Stimulated activated CD4-positive, alpha-beta T cell treated with anti-CD3 and anti-CD28 coated beads, Interleukin-2, amount 100 ng/mL, for 4 hours (primary cell): ENCODE measurements around the gene ITPR1.

Source experiments
- DNase-seq: peaks from one replicate; pipeline ENCODE4 v3.0.0-alpha.2; 2020; ENCODE audit warnings: low read depth

The ITPR1 gene

GRCh38 chr3:4782095-4782494 is 288.9 kb downstream of the ITPR1 start:
- DNase-seq = no peak

GRCh38 chr3:4785551-4785950 is 292.4 kb downstream of the ITPR1 start:
- DNase-seq = no peak

- no peak for DNase-seq
Observed at GRCh38 chr3:4786431-4786830, 293.3 kb downstream of the ITPR1 start.

- no peak for DNase-seq
Observed at GRCh38 chr3:4791358-4791757, 298.2 kb downstream of the ITPR1 start.

GRCh38 chr3:4793311-4793710 is 300.2 kb downstream of the ITPR1 start:
- no peak for DNase-seq

- no peak for DNase-seq
Observed at GRCh38 chr3:4794331-4794730, 301.2 kb downstream of the ITPR1 start.

- no peak for DNase-seq
Observed at GRCh38 chr3:4794798-4795197, 301.6 kb downstream of the ITPR1 start.

GRCh38 chr3:4795905-4796304 is 302.8 kb downstream of the ITPR1 start:
- no peak for DNase-seq

- no peak for DNase-seq
Observed at GRCh38 chr3:4797201-4797705, 304.1 kb downstream of the ITPR1 start.

GRCh38 chr3:4799266-4800256 is 306.4 kb downstream of the ITPR1 start:
- DNase-seq = no peak

GRCh38 chr3:4800595-4800994 is 307.4 kb downstream of the ITPR1 start:
- DNase-seq = no peak

GRCh38 chr3:4801892-4802291 is 308.7 kb downstream of the ITPR1 start:
- no peak for DNase-seq

GRCh38 chr3:4802903-4803302 is 309.8 kb downstream of the ITPR1 start:
- no peak for DNase-seq

- no peak for DNase-seq
Observed at GRCh38 chr3:4804161-4805058, 311.3 kb downstream of the ITPR1 start.

- DNase-seq = no peak
Observed at GRCh38 chr3:4805662-4806061, 312.5 kb downstream of the ITPR1 start.

- DNase-seq = no peak
Observed at GRCh38 chr3:4806535-4807108, 313.5 kb downstream of the ITPR1 start.

GRCh38 chr3:4807381-4808280 is 314.5 kb downstream of the ITPR1 start:
- no peak for DNase-seq

- no peak for DNase-seq
Observed at GRCh38 chr3:4808637-4809036, 315.5 kb downstream of the ITPR1 start.

- DNase-seq = no peak
Observed at GRCh38 chr3:4809922-4810321, 316.8 kb downstream of the ITPR1 start.

GRCh38 chr3:4812591-4812990 is 319.4 kb downstream of the ITPR1 start:
- DNase-seq = no peak

GRCh38 chr3:4813909-4814304 is 320.8 kb downstream of the ITPR1 start:
- DNase-seq = no peak
